Dermis microvascular lymphatic vessel endothelial cell (primary cell): ENCODE results near the gene MYOZ2. TPM values are rescaled to one million over a fixed set of nuclear protein-coding genes. Genes with fewer than 3 reads are reported as not detected.

Experiments
- DNase-seq, 2 donors: peaks; one replicate each; pipeline versions ENCODE4 v3.0.0 to v3.0.0-alpha.2; 2010; ENCODE audit warnings: low read depth in 2 of 2
- total RNA-seq: library from RNA; depleted of rRNA; stranded (reverse); fragments of >200 nt; gene quantifications from 2 replicates; pipeline ENCODE4 v1.2.1, GENCODE V29; 2014

The MYOZ2 gene
- under 0.01 TPM in 1 of 2 replicates, not detected in the other for total RNA-seq

- peak in 1 of 2 donors; percentile 25 for DNase-seq
Observed at GRCh38 chr4:119135721-119136121, at the start of gene MYOZ2. Gene MYOZ2, plus strand, starts transcription at chr4:119135832. Its CDS starts 694 bp downstream, at chr4:119136526.

- peak in 1 of 2 donors; percentile 38 for DNase-seq
Observed at GRCh38 chr4:119087121-119087520, 48.5 kb upstream of the MYOZ2 start.

GRCh38 chr4:119087656-119088055, 48.0 kb upstream of the MYOZ2 start:
- DNase-seq: no peak

- peak in 1 of 2 donors; percentile 6 for DNase-seq
Observed at GRCh38 chr4:119093042-119093827, 42.4 kb upstream of the MYOZ2 start.

GRCh38 chr4:119097282-119097900, 38.2 kb upstream of the MYOZ2 start:
- DNase-seq: no peak

GRCh38 chr4:119098306-119098705, 37.3 kb upstream of the MYOZ2 start:
- no peak for DNase-seq

GRCh38 chr4:119099227-119099810, 36.3 kb upstream of the MYOZ2 start:
- no peak for DNase-seq

- DNase-seq: no peak
Observed at GRCh38 chr4:119100655-119101054, 35.0 kb upstream of the MYOZ2 start.

GRCh38 chr4:119103263-119103662, 32.4 kb upstream of the MYOZ2 start:
- DNase-seq: peak; percentile 6 to 92

GRCh38 chr4:119104644-119105273, 30.9 kb upstream of the MYOZ2 start:
- no peak for DNase-seq

GRCh38 chr4:119105605-119106004, 30.0 kb upstream of the MYOZ2 start:
- DNase-seq: peak; percentile 21 to 38

GRCh38 chr4:119106036-119107000, 29.3 kb upstream of the MYOZ2 start:
- peak; percentile 12 to 49 for DNase-seq

- DNase-seq: no peak
Observed at GRCh38 chr4:119110121-119110520, 25.5 kb upstream of the MYOZ2 start.

- no peak for DNase-seq
Observed at GRCh38 chr4:119111296-119111695, 24.3 kb upstream of the MYOZ2 start.

- peak; percentile 15 to 93 for DNase-seq
Observed at GRCh38 chr4:119113033-119113655, 22.5 kb upstream of the MYOZ2 start.

- DNase-seq: no peak
Observed at GRCh38 chr4:119116021-119116420, 19.6 kb upstream of the MYOZ2 start.

- peak in 1 of 2 donors; percentile 53 for DNase-seq
Observed at GRCh38 chr4:119116925-119117900, 18.4 kb upstream of the MYOZ2 start.

GRCh38 chr4:119118397-119118796, 17.2 kb upstream of the MYOZ2 start:
- DNase-seq: peak in 1 of 2 donors; percentile 83

GRCh38 chr4:119124352-119124751, 11.3 kb upstream of the MYOZ2 start:
- DNase-seq: peak in 1 of 2 donors; percentile 48
